Activated gamma-delta T cell treated with Interleukin-2 at 50 U/mL for 16 hours (primary cell): ENCODE results near the gene SAP30L.

Experiments
- DNase-seq: peaks from one replicate; pipeline ENCODE4 v3.0.0-alpha.2; 2020

Gene SAP30L

DNA sequence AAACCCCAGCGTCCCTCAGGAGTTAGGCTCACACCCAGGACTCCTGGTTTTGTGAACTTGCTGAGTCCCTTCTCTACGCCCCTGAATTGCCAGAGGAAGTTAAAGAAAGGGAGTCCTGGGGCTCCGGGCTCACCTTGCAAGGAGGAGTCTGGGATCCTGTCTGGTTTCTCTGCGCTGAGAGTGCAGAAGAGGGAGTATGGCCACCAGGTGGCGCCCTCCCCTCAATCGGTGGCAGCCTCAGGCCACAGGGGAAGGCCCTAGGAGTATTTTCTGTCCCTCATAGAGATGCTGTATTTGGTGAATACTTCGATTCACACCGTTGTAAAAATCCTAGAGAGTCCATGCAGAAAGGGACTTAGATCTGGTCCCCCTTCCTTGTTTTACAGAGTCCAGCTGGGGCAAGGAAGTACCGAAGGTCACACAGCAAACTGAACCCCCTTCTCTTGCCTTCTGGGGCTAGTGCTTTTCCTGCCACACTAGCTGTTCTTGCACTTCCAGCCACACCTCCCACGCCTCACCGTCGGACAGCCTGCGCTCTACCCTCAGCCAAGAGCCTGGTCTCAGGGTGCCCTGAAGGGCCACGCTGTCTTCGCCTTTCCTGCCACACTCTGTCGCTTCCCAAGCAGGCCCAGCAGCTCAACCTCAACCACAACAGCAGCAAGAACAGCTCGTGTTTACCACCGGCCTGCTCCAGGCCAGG, 22.0 kb downstream of the SAP30L start:
- DNase-seq: peak; percentile 73

DNA sequence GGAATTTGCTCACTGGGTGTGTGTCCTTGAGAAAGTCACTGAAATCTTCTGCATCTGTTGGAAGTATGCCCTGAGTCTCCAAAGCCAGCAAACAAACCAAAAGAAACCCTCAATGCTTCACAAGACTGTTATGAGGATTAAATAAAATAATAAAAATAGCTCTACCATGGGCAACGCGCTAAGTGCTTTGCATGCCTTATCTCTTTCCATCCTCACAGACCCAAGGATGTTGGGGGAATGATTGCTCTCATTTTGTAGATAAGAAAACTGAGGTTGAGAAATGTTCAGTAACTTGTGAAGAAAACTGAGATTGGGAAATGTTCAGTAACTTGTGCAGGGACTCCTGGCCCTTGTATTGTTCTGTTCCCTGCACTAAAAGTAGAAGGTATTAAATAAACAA, 24.3 kb downstream of the SAP30L start:
- DNase-seq: no peak

- no peak for DNase-seq
Measured at GRCh38 chr5:154470947-154471870, 25.4 kb downstream of the SAP30L start.

- DNase-seq: no peak
Measured at GRCh38 chr5:154472871-154473580, 27.2 kb downstream of the SAP30L start.

GRCh38 chr5:154473581-154474283, 27.9 kb downstream of the SAP30L start:
- no peak for DNase-seq

- DNase-seq: no peak
Measured at GRCh38 chr5:154474396-154475334, 28.9 kb downstream of the SAP30L start.

DNA sequence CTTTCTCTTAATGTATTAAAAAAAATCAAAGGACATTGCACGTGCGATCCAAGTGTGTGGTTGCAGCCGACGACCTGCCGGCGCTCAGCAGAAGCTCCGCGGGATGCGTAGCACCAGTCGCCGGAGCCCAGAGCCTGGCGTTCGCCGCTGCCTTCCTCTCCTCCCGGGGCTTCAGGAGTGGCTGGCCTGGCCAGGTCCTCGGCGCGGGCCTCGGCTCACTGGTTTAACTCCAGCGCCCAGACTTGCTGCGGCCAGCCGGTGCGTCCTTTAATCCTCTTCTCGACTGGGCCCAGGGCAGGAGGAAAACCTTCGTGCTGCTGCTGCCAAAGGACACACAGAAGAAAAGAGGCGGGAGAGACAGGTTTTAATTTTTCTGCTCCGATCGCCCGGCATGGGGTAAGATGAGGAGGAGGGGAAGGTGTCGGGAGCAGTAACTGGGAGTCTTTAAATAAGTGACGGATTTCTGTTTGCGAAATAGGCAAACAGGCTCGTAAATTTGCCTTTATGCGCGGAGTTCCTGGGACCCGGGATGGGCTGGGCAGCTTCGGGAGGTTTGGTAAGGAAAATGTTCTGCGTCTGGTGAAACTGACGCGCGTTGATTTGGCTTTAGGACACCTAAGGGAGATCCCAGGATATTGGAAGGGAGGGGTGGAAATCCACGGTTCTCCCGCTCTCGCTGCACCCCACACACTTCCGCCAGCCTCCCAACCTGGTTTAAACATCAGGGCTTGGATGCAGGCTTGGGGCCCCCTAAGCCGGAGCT, 30.0 kb downstream of the SAP30L start:
- no peak for DNase-seq

DNA sequence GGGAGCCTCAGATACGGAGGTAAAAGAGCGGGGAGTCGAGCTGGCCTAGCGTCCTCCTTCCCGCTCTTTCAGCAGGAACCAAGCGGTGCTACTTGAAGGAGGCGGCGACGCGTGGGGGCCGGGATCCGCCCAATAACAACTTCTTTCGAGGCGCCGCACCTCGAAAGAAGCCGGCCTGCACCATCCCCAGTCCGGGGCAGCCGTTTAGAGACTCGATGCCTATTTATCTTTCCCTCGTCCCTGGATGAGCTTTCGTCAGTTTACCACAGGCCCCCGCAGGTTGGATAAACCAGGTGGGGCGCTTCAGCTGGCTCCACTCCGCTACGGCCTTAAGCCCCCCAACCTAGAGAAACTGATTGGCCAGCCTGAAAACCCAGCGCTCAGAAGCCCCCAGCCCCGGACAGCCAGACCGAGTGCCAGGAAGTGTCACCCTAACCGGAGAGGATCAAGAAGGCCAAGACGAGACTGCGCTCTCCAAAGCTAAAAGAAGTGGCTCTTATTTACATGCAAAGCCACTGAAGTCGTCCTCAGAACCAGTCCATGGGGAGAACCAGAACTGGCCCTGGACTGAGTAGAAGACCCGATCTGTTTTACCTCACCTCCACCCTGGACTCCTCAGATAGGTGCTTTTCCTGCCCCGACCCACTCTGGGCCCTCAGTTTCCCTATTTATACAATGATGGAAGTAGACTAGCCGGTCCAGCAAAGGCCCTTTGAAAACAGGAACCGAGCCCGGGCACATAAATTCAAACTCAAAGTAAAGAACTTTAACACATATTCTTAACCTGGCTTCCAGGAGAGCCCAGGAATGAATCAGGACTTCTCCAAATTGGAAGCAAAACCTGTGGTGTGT, 30.8 kb downstream of the SAP30L start:
- no peak for DNase-seq

DNA sequence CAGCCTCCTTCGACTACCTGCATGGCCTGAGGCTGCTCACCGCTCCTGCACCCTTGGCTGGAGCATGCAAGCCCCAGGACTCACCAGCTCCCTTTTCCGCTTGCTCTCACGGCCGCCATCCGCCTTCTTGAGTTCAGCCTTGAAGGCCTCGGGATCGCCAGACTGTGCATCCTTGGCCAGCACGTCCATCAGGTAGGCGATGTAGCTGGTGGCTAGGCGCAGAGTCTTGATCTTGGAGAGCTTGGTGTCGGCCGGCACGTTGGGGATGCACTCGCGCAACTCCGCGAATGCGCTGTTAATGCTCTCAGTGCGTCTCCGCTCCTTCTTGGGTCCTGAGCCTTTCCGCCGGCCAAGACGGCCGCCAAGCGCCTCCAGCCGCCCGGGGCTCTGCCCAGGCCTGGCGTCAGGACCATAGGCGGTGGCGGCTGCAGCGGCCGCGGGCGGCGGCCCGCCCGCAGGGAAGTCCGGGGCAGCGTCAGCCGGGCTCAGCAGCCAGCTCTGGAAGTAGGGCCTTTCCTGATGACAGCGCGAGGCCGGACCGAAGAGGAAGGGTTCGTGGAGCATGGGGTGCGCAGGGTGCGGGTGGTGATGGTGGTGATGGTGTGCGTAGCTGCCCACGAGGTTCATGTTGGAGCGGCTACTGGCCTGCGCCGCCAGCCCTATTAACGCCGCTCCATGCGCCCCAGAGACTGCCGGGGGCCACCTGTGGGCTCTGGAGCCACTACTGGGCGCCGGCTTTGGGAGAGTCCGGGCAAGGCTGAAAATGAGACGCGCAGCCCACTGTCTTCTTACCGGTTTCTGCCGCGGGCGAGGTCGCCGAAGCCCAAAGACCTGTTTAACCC, 31.8 kb downstream of the SAP30L start:
- no peak for DNase-seq

DNA sequence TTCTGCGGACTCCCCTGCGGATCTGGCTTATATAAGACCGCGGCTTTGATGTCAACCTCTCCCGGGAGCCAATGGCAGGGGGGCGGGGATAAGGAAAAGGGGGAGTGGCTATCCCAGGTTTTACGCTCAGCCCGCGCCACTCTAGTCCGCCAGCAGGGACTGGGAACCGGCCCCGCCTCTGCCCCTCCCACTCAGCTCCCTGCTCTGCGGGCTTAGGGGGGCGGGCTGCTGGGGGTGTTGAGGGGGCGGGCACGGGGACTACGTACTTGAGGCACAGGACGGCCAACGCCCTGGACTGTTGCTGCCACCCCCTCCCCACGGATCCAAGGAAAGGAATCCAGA, 32.4 kb downstream of the SAP30L start, which contains the start of gene HAND1:
Gene HAND1, minus strand, starts transcription at position 4 of the 342 bp plus-strand sequence. CDS start 219 bp downstream, outside the sequence.
- no peak for DNase-seq

DNA sequence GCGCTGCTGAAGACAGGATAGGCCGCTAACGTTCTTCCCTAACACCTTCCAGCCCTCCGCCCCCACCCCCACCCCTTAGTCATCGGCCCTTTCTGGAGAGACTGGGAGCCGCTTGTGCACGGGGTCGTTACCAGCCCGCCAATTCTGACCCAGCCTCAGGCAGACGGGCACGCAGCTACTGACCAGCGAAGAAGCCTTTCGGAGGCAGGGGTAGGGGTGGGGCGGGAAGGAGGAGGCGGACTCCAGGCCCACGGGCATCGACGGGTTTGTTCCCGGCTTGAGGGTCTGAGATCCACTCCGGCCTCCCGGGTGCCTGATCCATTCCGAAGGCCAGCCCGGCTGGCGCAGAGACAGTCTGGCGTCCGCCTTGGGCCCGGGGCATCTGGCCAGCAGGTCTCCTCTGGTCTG, 33.0 kb downstream of the SAP30L start:
- no peak for DNase-seq

GRCh38 chr5:154479160-154479943, 33.6 kb downstream of the SAP30L start:
- DNase-seq: no peak

DNA sequence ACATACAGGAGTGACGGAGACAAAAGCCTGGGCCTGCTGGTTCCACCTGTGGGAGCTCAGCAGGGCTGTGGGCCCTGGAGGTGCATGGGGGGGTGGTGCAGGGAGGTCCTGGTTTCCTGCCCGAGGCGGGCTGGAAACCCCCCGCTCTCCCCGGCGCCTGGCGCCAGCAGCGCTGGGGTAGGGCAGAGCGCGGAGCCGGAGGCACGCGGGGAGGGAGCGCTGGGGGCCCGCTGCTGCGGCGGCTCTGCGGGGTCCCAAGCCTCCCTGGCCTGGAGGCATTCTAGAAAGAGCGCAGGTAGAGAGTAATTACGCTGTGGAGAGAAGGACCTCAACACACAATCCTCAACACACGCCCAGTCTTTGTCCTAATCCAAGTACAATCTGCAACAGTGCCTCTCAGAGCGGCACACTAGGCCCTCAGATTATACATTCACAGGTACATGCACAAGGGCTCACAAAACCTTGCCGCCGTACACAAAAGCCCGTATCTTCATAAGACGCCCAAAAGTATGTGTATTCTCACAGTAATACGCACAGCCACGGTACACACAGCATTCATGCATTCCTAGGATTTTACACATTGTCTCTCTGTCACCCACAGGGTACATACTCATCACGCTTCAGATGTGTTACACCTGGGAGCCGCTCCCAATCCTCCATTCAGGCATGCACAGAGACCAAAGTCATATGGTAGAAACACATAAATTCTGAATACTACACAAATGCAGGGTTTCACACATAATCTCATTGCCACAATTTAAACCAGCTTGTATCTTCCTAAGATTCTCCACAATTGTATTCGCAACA, 34.4 kb downstream of the SAP30L start:
- no peak for DNase-seq

- no peak for DNase-seq
Measured at GRCh38 chr5:154480847-154481246, 35.0 kb downstream of the SAP30L start.

- no peak for DNase-seq
Measured at GRCh38 chr5:154481584-154482381, 36.0 kb downstream of the SAP30L start.
